HEK293 (cell line): Measurements from ENCODE around the gene CBY1.

ENCODE experiments used
- CTCF ChIA-PET: fragments of 350-600 bp; formaldehyde crosslinking; extraction: SDS; loops from one replicate; lab custom pipeline; 2021; ENCODE audit warnings: antibody characterized with exemption; lab: Yijun Ruan, JAX
- POLR2A ChIA-PET: fragments of 300-600 bp; formaldehyde crosslinking; extraction: SDS; loops from one replicate; lab custom pipeline; 2020; ENCODE audit warnings: antibody characterized with exemption, inconsistent platforms; lab: Yijun Ruan, JAX
- H3K27ac ChIP-seq: fragments of 200-500 bp; sonication (Bioruptor generic); 2 replicates; pipeline ENCODE4 v1.5.1; 2014; ENCODE audit warnings: low read depth, low read length, control low read depth, inconsistent platforms; ENCODE audit errors: extremely low read depth
- H3K36me3 ChIP-seq, 2 experiments: fragments of 200-500 bp in 1 of 2; sonication (Bioruptor generic) in 1 of 2; 1 replicate in 1 of 2; 2 replicates in 1 of 2; pipeline ENCODE4 v1.5.1; 2014 to 2017; ENCODE audit warnings: inconsistent platforms in 2 of 2, low read length in 2 of 2; ENCODE audit not compliant: control insufficient read depth in 2 of 2, insufficient read depth in 1 of 2
- H3K4me1 ChIP-seq: fragments of 200-500 bp; sonication (Bioruptor generic); 2 replicates; pipeline ENCODE4 v1.5.1; 2014; ENCODE audit warnings: mild to moderate bottlenecking, low read length, inconsistent platforms; ENCODE audit not compliant: control insufficient read depth, insufficient read depth
- H3K4me3 ChIP-seq: 2 replicates; pipeline ENCODE4 v1.5.1; 2011; ENCODE audit warnings: low read depth, mild to moderate bottlenecking, control low read depth, low read length, moderate library complexity
- H3K9me3 ChIP-seq: fragments of 200-500 bp; sonication (Bioruptor generic); 2 replicates; pipeline ENCODE4 v1.5.1; 2014; ENCODE audit warnings: low read depth, low read length, inconsistent platforms; ENCODE audit not compliant: control insufficient read depth, insufficient read depth
- CTCF ChIP-seq: fragments of 450-650 bp; formaldehyde crosslinking; IDR thresholded peaks from 2 replicates; pipeline ENCODE4 v1.5.1; 2016; ENCODE audit warnings: missing biosample characterization, missing genetic modification characterization
- HIC1 ChIP-seq: fragments of 450-650 bp; formaldehyde crosslinking; IDR thresholded peaks from 2 replicates; pipeline ENCODE4 v1.5.1; 2016; ENCODE audit warnings: missing biosample characterization, missing genetic modification characterization
- MZF1 ChIP-seq: fragments of 450-650 bp; formaldehyde crosslinking; IDR thresholded peaks from 2 replicates; pipeline ENCODE4 v1.5.1; 2017; ENCODE audit warnings: missing biosample characterization, missing genetic modification characterization, borderline replicate concordance
- SP2 ChIP-seq: fragments of 450-650 bp; formaldehyde crosslinking; IDR thresholded peaks from 2 replicates; pipeline ENCODE4 v1.5.1; 2016; ENCODE audit warnings: missing biosample characterization, missing genetic modification characterization
- ZBTB1 ChIP-seq: fragments of 450-650 bp; formaldehyde crosslinking; IDR thresholded peaks from 2 replicates; pipeline ENCODE4 v1.5.1; 2016; ENCODE audit warnings: missing biosample characterization, missing genetic modification characterization
- ZBTB48 ChIP-seq: fragments of 450-650 bp; formaldehyde crosslinking; IDR thresholded peaks from 2 replicates; pipeline ENCODE4 v1.5.1; 2016; ENCODE audit warnings: missing biosample characterization, missing genetic modification characterization
- ZFP69B ChIP-seq: fragments of 450-650 bp; formaldehyde crosslinking; IDR thresholded peaks from 2 replicates; pipeline ENCODE4 v1.5.1; 2016; ENCODE audit warnings: missing biosample characterization, missing genetic modification characterization
- ZNF157 ChIP-seq: fragments of 450-650 bp; formaldehyde crosslinking; IDR thresholded peaks from 2 replicates; pipeline ENCODE4 v1.5.1; 2016; ENCODE audit warnings: missing biosample characterization, missing genetic modification characterization
- ZNF202 ChIP-seq: fragments of 450-650 bp; formaldehyde crosslinking; IDR thresholded peaks from 2 replicates; pipeline ENCODE4 v1.5.1; 2016; ENCODE audit warnings: missing biosample characterization, missing genetic modification characterization, borderline replicate concordance
- ZNF214 ChIP-seq: fragments of 450-650 bp; formaldehyde crosslinking; IDR thresholded peaks from 2 replicates; pipeline ENCODE4 v1.5.1; 2017; ENCODE audit warnings: missing biosample characterization, mild to moderate bottlenecking, missing genetic modification characterization, borderline replicate concordance
- ZNF292 ChIP-seq: fragments of 450-650 bp; formaldehyde crosslinking; IDR thresholded peaks from 2 replicates; pipeline ENCODE4 v1.5.1; 2016; ENCODE audit warnings: low read depth, missing biosample characterization, missing genetic modification characterization, borderline replicate concordance
- ZNF37A ChIP-seq: fragments of 450-650 bp; IDR thresholded peaks from 2 replicates; pipeline ENCODE4 v1.5.1; 2018; ENCODE audit warnings: missing biosample characterization, missing genetic modification characterization
- ZNF404 ChIP-seq: fragments of 450-650 bp; formaldehyde crosslinking; IDR thresholded peaks from 2 replicates; pipeline ENCODE4 v1.5.1; 2017; ENCODE audit warnings: missing biosample characterization, missing genetic modification characterization
- ZNF488 ChIP-seq: fragments of 450-650 bp; formaldehyde crosslinking; IDR thresholded peaks from 2 replicates; pipeline ENCODE4 v1.5.1; 2016; ENCODE audit warnings: missing biosample characterization, missing genetic modification characterization
- ZNF530 ChIP-seq: fragments of 450-650 bp; formaldehyde crosslinking; IDR thresholded peaks from 2 replicates; pipeline ENCODE4 v1.5.1; 2016; ENCODE audit warnings: low read depth, missing biosample characterization, missing genetic modification characterization
- ZNF549 ChIP-seq: fragments of 450-650 bp; IDR thresholded peaks from 2 replicates; pipeline ENCODE4 v1.5.1; 2018; ENCODE audit warnings: missing biosample characterization, missing genetic modification characterization, mild to moderate bottlenecking, inconsistent platforms, moderate library complexity
- ZNF654 ChIP-seq: fragments of 450-650 bp; formaldehyde crosslinking; IDR thresholded peaks from 2 replicates; pipeline ENCODE4 v1.5.1; 2016; ENCODE audit warnings: low read depth, missing biosample characterization, missing genetic modification characterization
- ZNF692 ChIP-seq: fragments of 450-650 bp; formaldehyde crosslinking; IDR thresholded peaks from 2 replicates; pipeline ENCODE4 v1.5.1; 2016; ENCODE audit warnings: missing biosample characterization, missing genetic modification characterization
- ZNF707 ChIP-seq: fragments of 450-650 bp; formaldehyde crosslinking; IDR thresholded peaks from 2 replicates; pipeline ENCODE4 v1.5.1; 2016; ENCODE audit warnings: missing biosample characterization, missing genetic modification characterization
- ZNF792 ChIP-seq: fragments of 450-650 bp; formaldehyde crosslinking; IDR thresholded peaks from 2 replicates; pipeline ENCODE4 v1.5.1; 2016; ENCODE audit warnings: missing biosample characterization, missing genetic modification characterization
- ZSCAN23 ChIP-seq: fragments of 450-650 bp; formaldehyde crosslinking; IDR thresholded peaks from 2 replicates; pipeline ENCODE4 v1.5.1; 2016; ENCODE audit warnings: missing biosample characterization, missing genetic modification characterization

CBY1 gene

GRCh38 chr22:38674888-38675287 lies 18.4 kb downstream of the CBY1 start (continued):
- TF ChIP-seq ZFP69B (tag by site-specific recombination) (no peak), ZNF214 (no peak), ZNF292 (no peak), MZF1 (tag by site-specific recombination) (no peak), ZBTB48 (tag by site-specific recombination) (no peak), ZNF549 (tag by site-specific recombination) (no peak)

- CTCF ChIA-PET, result no interaction called here
- H3K36me3 ChIP-seq, result peaks cover 21 to 30% of the 10 kb centered on the region in 2 experiments; a peak in 2 of 3 replicates
- no peak overlapping the region for H3K4me3 ChIP-seq
- H3K4me1 ChIP-seq, result no peaks in the 10 kb centered on the region
- no peak overlapping the region for H3K27ac ChIP-seq
- TF ChIP-seq ZNF792 (tag by site-specific recombination) (no peak), ZBTB1 (no peak), ZNF37A (tag by site-specific recombination) (no peak), CTCF (no peak), ZNF202 (tag by site-specific recombination) (no peak), ZNF488 (tag by site-specific recombination) (no peak), ZNF157 (tag by site-specific recombination) (no peak), ZNF692 (tag by site-specific recombination) (no peak), ZNF530 (tag by site-specific recombination) (no peak), ZNF707 (tag by site-specific recombination) (no peak), HIC1 (tag by site-specific recombination) (no peak), ZNF404 (tag by site-specific recombination) (no peak), ZNF654 (tag by site-specific recombination) (no peak), ZSCAN23 (tag by site-specific recombination) (no peak), SP2 (tag by site-specific recombination) (no peak)
- TF ChIP-seq, all 188 proteins: peak for 0
- POLR2A ChIA-PET, result interaction anchor here (0.5 kb wide), 1 partner anchor 27 kb away, joined by 7 read pairs; no protein-coding TSS in a partner anchor
- H3K9me3 ChIP-seq, result no peaks in the 10 kb centered on the region
These were observed 19.4 kb downstream of the CBY1 start for GRCh38 chr22:38675833-38676232.
